ENCODE measurements around the gene KLHL3. TPM values are rescaled to one million over a fixed set of nuclear protein-coding genes. Genes with fewer than 3 reads are reported as not detected.

The KLHL3 gene
- total RNA-seq, 1 donor from 2014 or later: 23.3 TPM

DNA sequence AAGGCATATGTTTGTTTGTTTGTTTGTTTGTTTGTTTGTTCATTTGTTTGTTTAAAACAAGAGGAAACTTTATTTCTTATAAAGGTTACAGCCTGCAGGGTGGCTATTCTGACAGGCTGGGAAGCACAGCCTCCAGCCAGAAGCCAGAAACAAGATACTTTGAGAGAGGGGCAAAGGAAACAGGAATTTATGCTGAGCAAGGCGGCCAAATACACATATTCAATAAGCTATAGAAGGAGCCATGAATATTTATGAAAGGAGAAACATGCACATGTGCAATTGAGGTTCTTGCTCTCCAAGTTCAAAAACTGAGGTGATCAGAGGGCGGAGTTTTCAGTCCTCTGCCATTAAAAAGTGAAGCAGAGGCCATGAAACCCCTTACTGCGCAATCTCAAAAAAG, 19.6 kb downstream of the KLHL3 start:
- DNase-seq (ENCODE audit: missing footprints) (no peak), ATAC-seq (no peak)
- intact Hi-C loops (cut with DNase I): no loop called here

DNA sequence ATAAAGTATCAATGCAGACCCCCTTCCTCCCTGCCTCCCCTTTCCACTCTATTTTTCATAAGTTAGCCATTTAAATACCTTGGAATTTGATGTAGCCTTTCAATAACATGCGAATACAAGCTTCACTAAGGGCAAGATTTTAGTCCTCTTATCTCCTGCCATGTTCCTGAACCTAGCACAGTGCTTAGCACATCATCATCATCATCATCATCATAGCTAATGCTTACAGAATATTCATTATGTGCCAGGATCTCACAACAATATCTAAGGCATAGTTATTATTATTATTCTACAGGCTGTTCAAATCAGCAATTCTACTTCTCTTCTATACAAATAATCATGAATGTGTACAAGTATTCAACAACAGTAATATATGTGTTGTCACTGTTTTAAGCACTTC, 20.4 kb downstream of the KLHL3 start:
- intact Hi-C loops (cut with DNase I): no loop called here
- DNase-seq (ENCODE audit: missing footprints) (no peak), ATAC-seq (no peak)

DNA sequence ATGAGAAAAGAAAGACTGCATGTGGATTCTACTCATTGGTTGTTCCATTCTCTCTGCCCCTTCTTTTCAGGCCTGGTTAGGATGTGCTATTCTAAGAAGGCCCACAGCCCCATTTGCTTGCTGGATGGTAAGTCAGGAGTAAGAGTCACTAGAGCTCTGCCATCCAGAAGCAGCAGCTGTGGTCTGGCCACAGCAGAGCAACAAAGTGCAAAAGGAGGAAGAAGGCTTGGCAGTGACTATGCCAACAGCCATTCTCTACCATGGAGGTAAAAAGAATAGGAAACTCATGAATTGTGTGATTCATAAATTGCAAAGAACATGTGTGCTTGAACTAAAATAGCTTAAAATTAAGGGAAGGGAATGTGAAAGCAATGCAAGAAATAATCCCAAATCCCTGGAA, 20.9 kb downstream of the KLHL3 start:
- DNase-seq (ENCODE audit: missing footprints) (no peak), ATAC-seq (no peak)
- intact Hi-C loops (cut with DNase I): no loop called here

DNA sequence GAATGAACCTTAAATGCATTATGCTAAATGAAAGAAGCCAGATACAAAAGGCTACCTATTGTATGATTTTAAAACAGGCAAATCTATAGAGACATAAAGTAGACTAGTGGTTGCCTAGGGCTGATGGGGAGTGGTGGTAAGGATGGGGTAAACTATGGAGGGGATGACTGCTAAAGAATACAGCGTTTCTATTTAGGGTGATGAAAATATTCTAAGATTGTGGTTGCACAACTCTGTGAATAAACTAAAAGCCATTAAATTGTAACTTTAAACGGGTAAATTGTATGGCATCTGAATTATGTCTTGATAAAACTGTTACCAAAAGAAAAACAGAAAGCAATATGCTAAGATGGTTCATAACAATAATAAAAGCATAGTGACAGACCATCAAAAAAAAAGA, 21.4 kb downstream of the KLHL3 start:
- ATAC-seq: no peak

DNA sequence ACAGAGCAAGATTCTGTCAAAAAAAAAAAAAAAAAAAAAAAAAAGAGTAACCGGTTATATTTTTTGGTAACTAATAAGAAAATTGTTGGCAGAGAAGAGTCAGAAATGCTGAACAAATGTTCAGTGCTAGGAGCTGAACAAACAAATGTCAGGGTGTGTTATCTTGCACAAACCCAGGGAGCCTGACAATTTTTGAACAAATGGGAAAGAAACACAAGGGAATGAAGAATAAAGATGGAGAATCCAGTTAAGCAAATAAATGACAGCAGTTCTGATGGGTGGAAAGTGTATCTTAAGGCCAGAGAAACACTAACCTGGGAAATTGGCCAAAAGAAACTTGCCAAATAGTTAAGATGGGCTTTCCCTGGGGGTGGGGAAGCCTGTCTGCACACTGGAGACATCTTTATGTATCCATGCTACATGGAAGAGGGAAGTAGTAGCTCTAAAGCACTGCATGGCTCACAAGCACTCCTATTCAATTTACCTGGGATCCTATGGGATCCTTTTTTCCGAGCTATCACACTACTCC, 23.7 kb downstream of the KLHL3 start:
- intact Hi-C loops (cut with DNase I): no loop called here
- ATAC-seq: no peak
- no peak for DNase-seq (ENCODE audit: missing footprints)

More for the DNA sequence above, 21.4 kb downstream of the KLHL3 start:
- DNase-seq (ENCODE audit: missing footprints): no peak
- intact Hi-C loops (cut with DNase I): no loop called here

DNA sequence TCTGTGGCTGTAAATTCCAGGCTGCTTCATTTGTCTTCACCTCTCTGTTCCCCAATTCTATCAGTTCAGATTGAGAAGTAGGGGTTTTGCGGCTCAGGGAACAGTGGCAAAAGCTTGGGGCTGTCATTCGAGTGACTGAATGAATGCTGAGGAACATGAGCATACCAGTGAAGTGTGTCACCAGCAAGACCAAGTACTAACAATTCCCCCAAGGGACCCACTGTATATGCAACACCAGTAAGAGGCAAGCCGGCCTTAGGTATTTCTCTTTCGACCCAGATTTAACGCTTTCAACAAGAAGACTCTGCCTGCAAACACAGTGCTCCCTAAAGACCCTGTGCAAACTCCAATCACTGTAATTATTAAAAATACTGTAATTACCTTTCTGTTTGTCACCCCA, 25.8 kb downstream of the KLHL3 start:
- ATAC-seq (no peak), DNase-seq (ENCODE audit: missing footprints) (no peak)
- intact Hi-C loops (cut with DNase I): loop anchor here (2.0 kb wide), 1 partner anchor 21 kb away; no protein-coding TSS in a partner anchor

DNA sequence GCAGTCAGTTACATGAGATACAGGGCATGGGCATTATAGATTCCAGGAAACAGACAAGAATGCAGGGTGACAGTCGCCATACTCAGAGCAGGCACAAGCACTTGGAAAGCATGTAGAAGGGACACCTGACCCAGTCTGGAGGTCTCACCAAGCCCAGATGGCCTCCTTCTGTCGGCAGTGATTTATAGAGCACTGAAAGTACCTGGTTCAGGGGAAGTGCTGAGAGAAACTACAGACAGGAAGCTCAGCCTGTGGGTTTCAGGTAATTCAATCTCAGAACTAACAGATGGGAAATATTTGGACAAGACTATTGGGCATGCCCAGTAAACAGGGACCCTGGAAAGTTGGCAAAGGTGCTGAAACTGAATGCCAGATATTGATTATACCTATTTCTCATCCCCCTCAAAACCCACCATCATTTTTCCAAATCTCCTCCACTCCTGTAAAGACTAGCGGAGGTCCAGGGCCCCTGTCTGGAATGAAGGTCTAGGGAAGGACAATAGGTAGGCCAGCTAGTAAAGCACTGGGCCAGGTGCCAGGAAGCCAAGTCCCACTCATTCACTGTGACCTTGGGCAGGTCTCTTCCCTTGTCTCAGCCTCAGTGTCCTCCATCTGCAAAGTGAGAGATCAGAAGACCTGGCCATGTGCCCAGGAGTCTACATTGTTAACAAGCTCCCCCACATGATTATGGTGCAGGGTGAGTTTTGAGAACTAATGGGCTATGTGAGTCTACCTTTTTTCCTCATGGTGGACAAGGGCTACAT, 26.9 kb downstream of the KLHL3 start:
- ATAC-seq (peak; percentile 37), DNase-seq (ENCODE audit: missing footprints) (no peak)
- intact Hi-C loops (cut with DNase I): no loop called here

DNA sequence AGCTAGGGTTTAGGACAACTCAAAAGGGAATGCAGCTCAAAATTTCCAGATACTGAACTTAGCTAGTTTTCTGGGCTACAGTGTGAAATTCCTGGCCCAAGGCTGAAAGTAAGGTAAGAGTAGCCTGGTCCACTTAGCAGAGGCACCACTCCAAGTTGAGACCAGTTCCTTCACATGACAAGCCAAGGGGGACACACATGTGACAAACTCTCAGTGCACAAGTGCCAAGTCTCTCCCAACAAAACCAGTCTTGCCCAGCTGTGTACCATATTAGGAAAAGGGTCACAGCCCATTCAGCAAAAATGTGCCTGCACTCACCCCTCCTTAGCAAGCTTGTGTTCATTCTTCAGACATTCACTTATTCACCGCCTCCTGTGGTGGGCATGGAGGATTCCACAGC, 27.8 kb downstream of the KLHL3 start:
- DNase-seq (ENCODE audit: missing footprints): no peak
- ATAC-seq: peak; percentile 39
- intact Hi-C loops (cut with DNase I): no loop called here

DNA sequence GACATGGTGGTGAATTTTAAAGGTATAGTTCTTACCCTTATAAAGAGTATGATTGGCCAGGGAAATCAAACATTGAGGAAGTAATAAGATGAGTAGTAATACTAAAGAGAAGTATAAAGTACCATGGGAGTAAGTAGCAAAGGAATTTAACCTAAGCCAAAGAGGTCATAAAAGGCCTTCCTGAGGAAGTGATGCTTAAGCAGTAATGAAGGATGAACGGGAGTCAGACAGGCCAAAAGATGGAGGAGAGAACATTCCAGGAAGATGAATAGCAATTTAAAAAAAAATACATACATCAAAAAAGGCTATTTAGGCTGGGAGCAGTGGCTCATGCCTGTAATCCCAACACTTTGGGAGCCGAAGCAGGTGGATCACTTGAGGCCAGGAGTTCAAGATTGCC, 29.0 kb downstream of the KLHL3 start:
- intact Hi-C loops (cut with DNase I): no loop called here
- DNase-seq (ENCODE audit: missing footprints) (no peak), ATAC-seq (no peak)

DNA sequence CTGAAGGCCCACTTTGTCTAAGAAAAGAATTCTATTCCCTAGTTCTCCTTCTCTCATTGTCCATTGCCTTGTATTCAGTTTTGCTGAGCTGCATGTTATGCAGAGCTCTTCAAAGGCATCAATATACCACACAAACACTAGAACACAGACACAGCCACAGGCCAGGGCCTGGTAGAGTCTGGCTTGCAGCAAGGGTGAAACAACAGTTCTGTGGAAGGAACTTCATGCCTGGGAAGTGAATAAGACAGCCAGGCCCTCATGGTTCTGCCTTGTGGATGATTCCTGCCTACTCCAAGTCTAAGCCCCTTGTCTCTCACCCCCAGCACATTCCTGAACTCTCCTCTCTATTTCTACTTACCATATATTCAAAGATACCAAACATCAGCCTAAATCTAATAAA, 30.8 kb downstream of the KLHL3 start:
- no peak for DNase-seq (ENCODE audit: missing footprints)
- ATAC-seq: no peak
- intact Hi-C loops (cut with DNase I): no loop called here

DNA sequence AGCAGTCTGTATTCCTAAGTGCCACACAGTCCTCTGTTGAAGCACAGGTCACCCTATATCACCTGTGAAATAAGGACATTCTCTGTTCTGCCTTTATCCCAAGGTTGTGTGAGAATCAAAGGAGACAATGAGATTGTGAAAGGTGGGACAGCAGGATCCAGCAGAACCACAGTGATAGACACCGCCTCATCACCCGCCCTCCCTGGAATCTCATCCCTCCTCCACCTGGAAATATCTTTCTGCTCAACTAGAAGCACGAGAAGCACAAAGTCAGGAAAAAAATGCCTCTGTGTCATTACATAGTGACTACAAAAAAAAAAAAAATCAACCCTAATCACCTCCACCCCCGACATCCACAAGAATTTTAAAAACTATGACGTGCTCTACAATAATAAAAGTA, 32.3 kb downstream of the KLHL3 start:
- ATAC-seq (no peak), DNase-seq (ENCODE audit: missing footprints) (no peak)
- intact Hi-C loops (cut with DNase I): no loop called here

DNA sequence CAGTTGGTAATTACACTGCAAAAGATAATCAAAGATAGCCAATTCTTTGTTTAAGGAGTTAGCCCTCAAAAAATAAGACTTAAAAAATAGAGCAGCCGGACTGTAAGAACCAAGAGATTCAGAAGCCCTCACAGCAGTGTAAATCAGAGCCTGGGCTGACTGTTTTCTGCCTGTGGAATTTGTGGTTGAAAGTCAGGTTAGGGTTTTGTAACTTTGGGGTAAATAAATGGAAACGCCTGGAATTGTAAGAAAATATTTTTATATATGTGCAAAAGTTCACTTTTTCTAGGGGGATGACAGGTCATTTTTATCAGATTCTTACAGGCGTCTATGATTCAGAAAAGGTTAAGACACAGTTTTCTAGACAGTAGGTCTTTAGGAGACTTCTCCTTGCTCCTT, 35.6 kb downstream of the KLHL3 start:
- intact Hi-C loops (cut with DNase I): no loop called here
- no peak for ATAC-seq
- DNase-seq (ENCODE audit: missing footprints): no peak

DNA sequence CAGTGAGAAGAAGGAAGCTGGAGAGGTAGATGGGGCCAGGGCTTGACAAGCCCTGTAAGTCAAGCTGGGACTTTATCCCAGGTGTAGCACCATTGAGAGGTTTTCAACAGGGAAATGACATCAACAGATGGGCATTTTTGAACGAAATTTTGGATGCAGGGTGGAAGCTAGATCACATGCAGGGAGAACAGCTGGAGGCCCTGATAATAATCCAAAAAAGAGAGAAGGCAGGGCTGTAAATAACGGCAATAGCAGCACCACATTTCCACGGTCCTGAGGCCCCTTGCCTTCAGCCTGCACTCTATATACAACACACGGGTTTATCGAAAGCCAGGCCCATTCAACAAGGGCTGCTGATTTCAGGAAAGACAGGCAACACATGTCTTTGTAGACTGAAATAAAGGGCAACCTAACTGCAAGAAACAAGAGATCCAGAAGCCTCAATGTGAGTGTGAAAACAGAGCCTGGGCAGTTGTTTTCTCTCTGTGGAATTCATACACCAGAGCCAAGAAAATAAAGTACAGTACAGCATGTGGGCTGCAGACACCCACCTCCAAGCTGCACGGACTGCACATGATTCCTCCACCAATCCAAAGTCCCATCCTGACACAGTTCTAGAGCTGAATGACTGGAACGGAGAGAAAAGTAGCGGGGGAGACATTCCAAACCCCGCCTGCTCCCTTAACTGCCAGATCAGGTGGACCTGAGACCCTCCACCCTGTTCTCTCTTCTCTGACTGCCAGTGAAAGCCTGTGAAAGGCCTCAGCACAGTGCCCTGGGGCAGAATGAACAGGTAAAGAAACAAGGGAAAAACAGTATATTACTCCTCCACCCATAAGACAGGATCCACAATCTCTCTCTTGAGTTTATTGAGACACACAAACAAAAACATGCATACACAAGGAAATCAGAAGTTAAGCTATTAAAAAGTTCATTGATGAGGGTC, 36.3 kb downstream of the KLHL3 start:
- peak; percentile 53 for ATAC-seq
- intact Hi-C loops (cut with DNase I): loop anchor here (5.0 kb wide), 1 partner anchor 33 kb away; no protein-coding TSS in a partner anchor
- no peak for DNase-seq (ENCODE audit: missing footprints)

DNA sequence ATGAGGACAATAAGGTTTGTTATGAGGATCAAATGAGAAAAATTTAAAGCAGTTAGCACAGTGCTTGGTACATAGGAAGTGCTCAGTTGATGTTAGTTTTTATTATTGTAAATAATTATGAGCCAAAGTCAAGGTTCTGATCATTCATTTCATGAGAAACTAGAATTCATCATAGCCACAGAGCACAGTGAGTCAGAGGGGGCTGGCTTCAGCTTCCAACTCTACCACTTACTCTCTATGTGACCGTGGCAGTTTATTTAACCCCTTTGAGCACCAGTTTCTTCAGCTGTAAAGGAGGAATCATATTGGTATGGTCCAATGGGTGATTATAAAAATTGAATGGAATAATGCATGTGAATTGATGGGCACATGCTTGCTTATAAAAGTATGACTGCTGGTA, 39.4 kb downstream of the KLHL3 start:
- intact Hi-C loops (cut with DNase I): loop anchor here (5.0 kb wide), 1 partner anchor 36 kb away; no protein-coding TSS in a partner anchor
- ATAC-seq: no peak
- no peak for DNase-seq (ENCODE audit: missing footprints)

DNA sequence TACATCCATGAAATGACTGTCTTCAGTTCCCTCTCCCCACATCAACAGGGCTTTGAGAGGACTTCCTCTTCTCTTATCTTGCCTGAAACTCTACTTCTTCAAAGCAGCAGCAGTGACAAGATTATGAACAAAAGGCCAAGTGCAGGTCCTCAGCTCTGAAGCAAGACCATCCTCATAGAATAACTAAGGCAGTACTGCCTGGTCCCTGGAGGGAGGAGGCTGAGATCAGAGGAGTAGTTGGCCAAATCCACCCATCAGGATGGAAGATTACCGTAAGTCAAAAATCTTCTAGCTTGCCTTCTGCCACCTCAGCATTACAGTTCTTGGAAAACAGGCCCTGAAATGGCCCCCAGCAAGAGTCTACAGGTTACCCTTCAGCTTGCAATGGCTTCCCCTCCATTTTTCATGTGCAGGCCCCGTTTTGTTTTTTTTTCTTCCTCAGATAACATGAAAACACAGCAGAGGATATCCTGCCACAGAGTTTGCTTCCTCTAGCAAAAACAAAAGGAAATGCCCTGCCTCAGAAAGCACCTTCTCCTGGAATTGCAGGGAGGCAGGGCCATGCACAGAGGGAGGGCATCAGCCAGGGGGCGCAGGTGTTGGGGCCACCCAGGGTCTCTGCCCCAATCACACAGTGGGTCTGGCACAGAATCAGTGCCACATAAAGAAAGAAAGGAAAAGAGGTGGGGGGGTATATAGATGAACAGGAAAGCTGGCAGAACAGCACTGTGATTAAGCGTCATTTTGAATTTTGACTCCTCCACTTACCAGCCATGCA, 40.0 kb downstream of the KLHL3 start:
- no peak for ATAC-seq
- intact Hi-C loops (cut with DNase I): loop anchor here (5.0 kb wide), 1 partner anchor 36 kb away; no protein-coding TSS in a partner anchor
- no peak for DNase-seq (ENCODE audit: missing footprints)

DNA sequence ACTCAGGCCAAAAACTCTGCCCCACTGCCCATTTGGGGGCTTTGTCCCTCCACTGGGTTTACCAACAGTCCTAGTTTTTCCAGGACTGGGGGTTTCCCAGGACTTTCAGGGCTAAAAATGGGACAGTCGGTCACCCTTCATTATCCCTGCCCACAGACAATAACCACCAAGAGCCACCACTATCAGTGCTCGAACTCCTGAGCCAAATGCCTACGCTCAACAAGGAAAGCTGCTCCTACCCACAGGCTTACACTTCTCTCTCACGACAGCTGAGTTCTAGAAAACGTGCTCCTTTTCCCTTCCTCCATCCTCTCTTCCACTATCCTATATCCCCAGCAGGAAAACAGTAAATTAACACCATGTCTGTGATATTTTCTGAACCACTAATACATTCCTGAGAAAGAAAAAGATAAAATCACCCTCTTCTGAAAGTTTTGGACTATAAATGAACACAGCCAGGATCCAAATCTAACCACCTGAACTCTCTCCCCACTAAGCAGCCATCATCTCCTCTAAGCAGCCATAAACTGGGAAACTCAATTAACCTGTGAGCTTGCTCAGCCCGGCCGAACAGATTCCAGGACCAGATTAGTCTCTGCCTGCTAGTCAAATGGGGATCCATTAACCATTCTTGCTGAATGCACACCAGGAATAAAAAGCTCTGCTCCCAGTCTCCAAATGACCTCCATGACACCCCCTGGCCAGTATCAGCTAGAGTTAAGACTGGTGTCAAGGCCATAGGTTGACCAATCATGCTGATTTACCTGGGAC, 41.8 kb downstream of the KLHL3 start:
- ATAC-seq (no peak), DNase-seq (ENCODE audit: missing footprints) (no peak)
- intact Hi-C loops (cut with DNase I): no loop called here

DNA sequence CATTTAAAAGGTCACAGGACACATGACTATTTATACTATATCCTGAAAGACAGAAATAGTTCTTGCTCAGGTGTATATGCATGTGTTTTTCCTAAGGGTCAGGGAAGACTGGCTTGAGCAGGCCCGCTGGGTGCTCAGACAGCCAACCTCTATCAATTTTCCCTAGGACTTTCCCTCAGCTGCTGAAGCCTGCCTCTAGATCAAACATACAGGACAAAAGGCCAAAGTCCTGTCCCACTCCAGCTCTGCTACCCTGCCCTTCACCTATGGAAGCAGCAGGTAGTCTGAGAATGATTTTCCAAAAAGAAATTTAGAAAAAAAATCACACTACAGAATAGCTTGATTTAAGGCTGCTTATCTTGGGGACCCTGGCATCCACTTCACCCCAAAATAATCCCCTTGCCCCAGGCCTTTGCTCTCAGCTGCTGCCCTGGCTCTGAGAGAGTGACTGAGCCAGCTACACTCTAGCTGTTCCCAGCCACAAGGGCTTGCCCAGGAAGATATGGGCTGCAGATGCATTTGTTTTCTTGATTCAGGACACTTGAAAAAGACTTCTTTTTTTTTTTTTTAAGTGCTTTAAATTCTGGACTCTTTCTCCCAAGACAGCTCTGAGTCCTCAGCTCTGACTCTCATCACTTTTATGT, 42.5 kb downstream of the KLHL3 start:
- ATAC-seq: no peak

DNA sequence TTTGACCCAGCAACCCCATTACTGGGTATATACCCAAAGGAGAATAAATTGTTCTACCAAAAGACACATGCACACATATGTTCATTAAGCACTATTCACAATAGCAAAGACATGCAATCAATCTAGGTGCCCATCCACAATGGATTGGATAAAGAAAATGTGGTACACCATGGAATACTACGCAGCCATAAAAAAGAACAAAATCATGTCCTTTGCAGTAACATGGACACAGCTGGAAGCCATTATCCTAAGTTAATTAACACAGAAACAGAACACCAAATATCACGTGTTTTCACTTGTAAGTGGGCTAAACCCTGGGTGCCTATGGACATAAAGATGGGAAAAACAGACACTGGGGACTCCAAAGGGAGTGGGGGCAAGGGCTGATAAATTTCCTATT, 46.6 kb downstream of the KLHL3 start:
- ATAC-seq: no peak
- DNase-seq (ENCODE audit: missing footprints): no peak
- intact Hi-C loops (cut with DNase I): no loop called here

More for the DNA sequence above, 42.5 kb downstream of the KLHL3 start:
- intact Hi-C loops (cut with DNase I): no loop called here
- DNase-seq (ENCODE audit: missing footprints): no peak
